Measurements from ENCODE around the gene USP54.

DNA sequence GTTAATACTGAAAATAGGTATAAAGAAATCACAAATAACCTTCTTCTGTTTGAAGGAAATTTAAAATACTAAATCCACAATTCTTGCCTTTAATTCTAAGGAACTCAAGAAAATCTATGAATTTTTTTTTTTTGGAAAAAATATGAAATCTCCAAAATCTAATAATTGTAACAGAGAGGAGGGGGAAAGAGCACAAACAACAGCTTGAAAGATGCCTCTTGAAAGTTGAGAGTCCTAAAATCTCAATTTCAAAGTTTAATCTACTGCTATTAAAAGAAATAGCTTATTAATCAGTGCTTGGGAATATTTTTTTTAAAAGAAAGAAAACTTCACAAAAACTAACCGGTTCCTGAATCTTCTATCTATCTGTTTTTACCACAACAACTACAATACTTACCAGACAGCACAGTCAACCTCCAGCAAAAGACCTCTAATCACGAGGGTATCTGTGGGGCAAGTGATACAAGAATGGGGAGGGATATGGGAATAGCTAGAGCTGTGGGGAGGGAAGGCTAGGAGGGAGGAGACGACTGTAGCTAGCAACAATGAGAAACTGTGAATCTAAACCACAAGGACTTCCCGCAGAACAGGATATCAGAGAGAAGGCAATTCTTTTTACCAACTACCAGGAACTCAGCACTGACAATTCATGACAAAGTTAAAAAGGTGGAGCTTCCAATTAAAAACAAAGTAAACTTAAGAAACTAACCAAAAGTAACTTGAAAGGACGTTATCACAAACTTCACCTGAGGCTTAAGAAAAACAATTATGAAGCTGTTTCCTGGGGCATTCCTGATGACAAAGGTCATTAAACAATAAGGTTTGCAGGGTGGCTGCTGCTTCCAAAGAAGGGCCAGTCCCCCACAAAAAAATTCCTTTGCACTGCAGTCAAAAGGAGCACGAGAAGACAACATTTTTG is at the start of gene USP54:
- no peak for TF ChIP-seq POLR2A (IDR thresholded peaks at IDR 0.05)
- TF ChIP-seq, protein P1, sequence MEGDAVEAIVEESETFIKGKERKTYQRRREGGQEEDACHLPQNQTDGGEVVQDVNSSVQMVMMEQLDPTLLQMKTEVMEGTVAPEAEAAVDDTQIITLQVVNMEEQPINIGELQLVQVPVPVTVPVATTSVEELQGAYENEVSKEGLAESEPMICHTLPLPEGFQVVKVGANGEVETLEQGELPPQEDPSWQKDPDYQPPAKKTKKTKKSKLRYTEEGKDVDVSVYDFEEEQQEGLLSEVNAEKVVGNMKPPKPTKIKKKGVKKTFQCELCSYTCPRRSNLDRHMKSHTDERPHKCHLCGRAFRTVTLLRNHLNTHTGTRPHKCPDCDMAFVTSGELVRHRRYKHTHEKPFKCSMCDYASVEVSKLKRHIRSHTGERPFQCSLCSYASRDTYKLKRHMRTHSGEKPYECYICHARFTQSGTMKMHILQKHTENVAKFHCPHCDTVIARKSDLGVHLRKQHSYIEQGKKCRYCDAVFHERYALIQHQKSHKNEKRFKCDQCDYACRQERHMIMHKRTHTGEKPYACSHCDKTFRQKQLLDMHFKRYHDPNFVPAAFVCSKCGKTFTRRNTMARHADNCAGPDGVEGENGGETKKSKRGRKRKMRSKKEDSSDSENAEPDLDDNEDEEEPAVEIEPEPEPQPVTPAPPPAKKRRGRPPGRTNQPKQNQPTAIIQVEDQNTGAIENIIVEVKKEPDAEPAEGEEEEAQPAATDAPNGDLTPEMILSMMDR (IDR thresholded peaks at IDR 0.05), result no peak

All from esophagus squamous epithelium (tissue), 4 donors.